Neuronal stem cell (in vitro differentiated cells): Measurements from ENCODE around the gene CDH12.

Source experiments
- DNase-seq: peaks from one replicate; pipeline ENCODE4 v3.0.0-alpha.2; 2013; ENCODE audit warnings: low spot score
- H2AFZ ChIP-seq: one replicate; pipeline ENCODE4 v1.6.1; 2013; ENCODE audit warnings: mild to moderate bottlenecking, low read length, inconsistent platforms
- H2AK5ac ChIP-seq: 2 replicates; pipeline ENCODE4 v1.6.1; 2013; ENCODE audit warnings: low read depth, mild to moderate bottlenecking, inconsistent platforms, low read length, moderate library complexity, mixed read lengths
- H2BK120ac ChIP-seq: 2 replicates; pipeline ENCODE4 v1.6.1; 2013; ENCODE audit warnings: low read depth, mild to moderate bottlenecking, inconsistent platforms, low read length, moderate library complexity, mixed read lengths
- H2BK12ac ChIP-seq: one replicate; pipeline ENCODE4 v1.6.1; 2013; ENCODE audit warnings: low read length, inconsistent platforms
- H2BK15ac ChIP-seq: 2 replicates; pipeline ENCODE4 v1.6.1; 2013; ENCODE audit warnings: mild to moderate bottlenecking, low read length, inconsistent platforms, mixed read lengths
- H2BK5ac ChIP-seq: one replicate; pipeline ENCODE4 v1.6.1; 2013; ENCODE audit warnings: inconsistent platforms, mild to moderate bottlenecking, low read length, moderate library complexity
- H3K14ac ChIP-seq: one replicate; pipeline ENCODE4 v1.6.1; 2013; ENCODE audit warnings: low read length, inconsistent platforms
- H3K18ac ChIP-seq: 2 replicates; pipeline ENCODE4 v1.6.1; 2013; ENCODE audit warnings: low read length, inconsistent platforms
- H3K23ac ChIP-seq: 2 replicates; pipeline ENCODE4 v1.6.1; 2013; ENCODE audit warnings: low read depth, mild to moderate bottlenecking, mixed read lengths, low read length, inconsistent platforms; ENCODE audit not compliant: poor library complexity
- H3K27ac ChIP-seq: replicated peaks from 3 replicates; pipeline ENCODE4 v1.5.1; 2013; ENCODE audit warnings: low read length, inconsistent platforms
- H3K27me3 ChIP-seq, 3 experiments: 2 replicates each; pipeline ENCODE4 v1.6.1; 2013; ENCODE audit warnings: low read length in 3 of 3, mild to moderate bottlenecking in 2 of 3, inconsistent platforms in 1 of 3, low read depth in 1 of 3, mixed read lengths in 1 of 3, moderate library complexity in 1 of 3; ENCODE audit not compliant: control insufficient read depth in 3 of 3, insufficient read depth in 3 of 3
- H3K36me3 ChIP-seq, 2 donors: replicated peaks in 1 of 2; 2 replicates each; pipeline ENCODE4 v1.6.1; 2013; ENCODE audit warnings: low read length in 2 of 2; ENCODE audit not compliant: control insufficient read depth in 2 of 2, insufficient read depth in 2 of 2
- H3K4ac ChIP-seq: 2 replicates; pipeline ENCODE4 v1.6.1; 2013; ENCODE audit warnings: inconsistent platforms, mild to moderate bottlenecking, low read length, moderate library complexity
- H3K4me1 ChIP-seq, 2 donors: 1 replicate in 1 of 2; 2 replicates in 1 of 2; pipeline ENCODE4 v1.6.1; 2013; ENCODE audit warnings: low read length in 2 of 2, low read depth in 1 of 2; ENCODE audit not compliant: control insufficient read depth in 2 of 2, insufficient read depth in 1 of 2
- H3K4me2 ChIP-seq: one replicate; pipeline ENCODE4 v1.6.1; 2013; ENCODE audit warnings: mild to moderate bottlenecking, low read length, inconsistent platforms; ENCODE audit not compliant: insufficient read depth, poor library complexity, severe bottlenecking
- H3K4me3 ChIP-seq, 2 donors: 2 replicates each; pipeline ENCODE4 v1.5.1; 2013; ENCODE audit warnings: low read length in 2 of 2, mild to moderate bottlenecking in 2 of 2, inconsistent platforms in 1 of 2, moderate library complexity in 1 of 2
- H3K79me1 ChIP-seq: one replicate; pipeline ENCODE4 v1.6.1; 2013; ENCODE audit warnings: low read depth, mild to moderate bottlenecking, inconsistent platforms, low read length, moderate library complexity
- H3K9ac ChIP-seq: one replicate; pipeline ENCODE4 v1.6.1; 2013; ENCODE audit warnings: mild to moderate bottlenecking, low read depth, low read length, inconsistent platforms; ENCODE audit not compliant: poor library complexity
- H3K9me3 ChIP-seq, 2 donors: replicated peaks in 1 of 2; 2 replicates each; pipeline versions ENCODE3 to v1.6.1; 2013; ENCODE audit warnings: low read length in 2 of 2, mild to moderate bottlenecking in 2 of 2, inconsistent platforms in 1 of 2, low read depth in 1 of 2, mixed read lengths in 1 of 2, moderate library complexity in 1 of 2; ENCODE audit not compliant: control insufficient read depth in 2 of 2, insufficient read depth in 1 of 2
- H4K8ac ChIP-seq: one replicate; pipeline ENCODE4 v1.6.1; 2013; ENCODE audit warnings: low read depth, mild to moderate bottlenecking, inconsistent platforms, low read length, moderate library complexity
- H4K91ac ChIP-seq: one replicate; pipeline ENCODE4 v1.6.1; 2013; ENCODE audit warnings: low read length, low read depth, mild to moderate bottlenecking, inconsistent platforms; ENCODE audit not compliant: poor library complexity
- WGBS, 2 donors: extraction: QIAGEN DNeasy Blood & Tissue Kit; methylation state at CpG; one replicate each; pipeline ENCODE4 v1.1.7; 2013; ENCODE audit warnings: missing lambda C conversion rate in 2 of 2, mixed read lengths in 1 of 2; ENCODE audit not compliant: insufficient read length in 2 of 2, insufficient replicate concordance in 1 of 2; ENCODE audit errors: extremely low coverage in 2 of 2; 5-methylcytosine and 5-hydroxymethylcytosine counted together

CDH12 gene

DNA sequence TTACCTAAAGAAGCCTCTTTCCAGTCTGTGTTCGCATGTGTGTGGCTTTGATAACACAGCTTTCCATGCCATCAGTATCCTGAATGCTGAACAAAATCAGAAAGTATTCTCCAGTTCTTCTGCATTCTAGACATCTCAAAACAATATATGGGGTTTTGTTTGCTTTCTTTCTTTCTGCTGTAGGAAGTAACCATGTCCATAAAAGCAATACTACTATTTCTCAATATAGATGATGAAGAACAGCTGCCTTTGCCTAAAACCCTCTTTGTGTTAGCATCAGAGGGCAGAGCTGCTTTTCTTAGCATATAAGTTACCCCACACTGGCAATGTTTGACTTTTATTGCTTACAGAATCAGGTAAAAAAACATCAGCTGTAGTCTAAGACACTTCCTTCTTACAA lies 963.6 kb downstream of the CDH12 start:
- Histone ChIP-seq H4K8ac (no peak overlapping the region), H3K9me3 (no peaks in the 10 kb centered on the region), H2BK120ac (no peak overlapping the region), H3K4me2 (no peak overlapping the region), H2BK5ac (no peak overlapping the region), H3K36me3 (no peaks in the 10 kb centered on the region), H3K4me3 (no peak overlapping the region), H3K27me3 (no peaks in the 10 kb centered on the region), H3K23ac (no peak overlapping the region), H4K91ac (no peak overlapping the region), H3K14ac (no peak overlapping the region), H3K4ac (no peak overlapping the region), H3K79me1 (no peaks in the 10 kb centered on the region), H2AK5ac (no peak overlapping the region), H3K4me1 (no peaks in the 10 kb centered on the region), H3K9ac (no peak overlapping the region), H2AFZ (no peak overlapping the region), H2BK15ac (no peak overlapping the region), H2BK12ac (no peak overlapping the region), H3K18ac (no peak overlapping the region), H3K27ac (no peak overlapping the region)
- no CpG with 5 or more reads among the region's 1 CpG for WGBS, 2 donors
- DNase-seq, result no peak

DNA sequence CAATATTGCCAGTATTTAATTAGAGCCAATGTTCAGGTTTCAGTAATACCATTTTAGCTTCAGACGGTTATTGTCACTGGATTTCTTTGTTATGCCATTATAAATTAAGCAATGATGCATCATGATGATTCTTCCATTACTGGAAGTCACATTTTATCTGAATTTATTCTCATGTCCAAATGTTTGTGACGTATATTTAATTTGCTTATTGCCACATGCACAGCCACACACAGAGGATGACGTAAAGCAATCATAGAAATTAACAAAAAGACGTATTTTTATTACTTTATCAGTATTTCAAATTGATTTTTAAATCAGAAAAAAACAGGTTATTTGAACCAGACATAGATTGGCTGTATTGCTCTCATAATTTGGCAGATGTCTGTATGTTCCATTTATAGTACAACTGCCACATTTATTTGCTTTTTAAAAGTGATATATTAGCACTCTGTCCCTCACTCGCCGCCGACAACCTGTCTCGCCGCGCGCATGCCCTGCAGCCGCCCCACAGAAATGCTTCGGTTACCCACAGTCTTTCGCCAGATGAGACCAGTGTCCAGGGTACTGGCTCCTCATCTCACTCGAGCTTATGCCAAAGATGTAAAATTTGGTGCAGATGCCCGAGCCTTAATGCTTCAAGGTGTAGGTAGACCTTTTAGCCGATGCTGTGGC lies 970.9 kb downstream of the CDH12 start:
- Histone ChIP-seq H2AK5ac (no peak overlapping the region), H3K27ac (no peak overlapping the region), H3K23ac (no peak overlapping the region), H3K18ac (no peak overlapping the region), H3K14ac (no peak overlapping the region), H3K4ac (no peak overlapping the region), H2BK120ac (no peak overlapping the region), H2AFZ (no peak overlapping the region), H2BK15ac (no peak overlapping the region), H3K4me2 (no peak overlapping the region), H2BK12ac (no peak overlapping the region), H3K9ac (no peak overlapping the region), H3K4me1 (no peaks in the 10 kb centered on the region), H2BK5ac (no peak overlapping the region), H4K91ac (no peak overlapping the region), H4K8ac (no peak overlapping the region), H3K36me3 (no peaks in the 10 kb centered on the region), H3K9me3 (no peaks in the 10 kb centered on the region), H3K4me3 (no peak overlapping the region), H3K79me1 (no peaks in the 10 kb centered on the region), H3K27me3 (no peaks in the 10 kb centered on the region)
- no peak for DNase-seq
- no CpG with 5 or more reads among the region's 17 CpGs for WGBS, 2 donors

DNA sequence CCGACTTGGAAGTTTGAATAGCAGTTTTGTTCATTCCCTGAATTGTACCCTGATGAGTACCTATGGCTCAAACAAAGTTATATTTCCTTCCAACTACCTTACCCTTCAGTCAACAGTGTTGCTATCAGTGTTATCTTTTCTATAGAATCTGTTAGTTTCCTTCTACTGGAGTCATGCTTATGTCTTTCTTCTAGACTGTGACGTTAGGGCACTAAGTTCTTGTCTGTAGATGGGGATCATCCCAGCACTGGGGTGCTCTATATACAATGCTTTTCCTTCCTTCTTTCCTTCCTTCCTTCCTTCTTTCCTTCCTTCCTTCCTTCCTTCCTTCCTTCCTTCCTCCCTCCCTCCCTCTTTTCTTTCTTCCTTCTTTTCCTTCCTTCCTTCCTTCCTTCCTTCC lies 973.0 kb downstream of the CDH12 start:
- Histone ChIP-seq H3K4ac (no peak overlapping the region), H2AK5ac (no peak overlapping the region), H3K14ac (no peak overlapping the region), H3K27me3 (no peaks in the 10 kb centered on the region), H4K8ac (no peak overlapping the region), H3K27ac (no peak overlapping the region), H2BK5ac (no peak overlapping the region), H3K4me3 (no peak overlapping the region), H4K91ac (no peak overlapping the region), H2BK15ac (no peak overlapping the region), H3K79me1 (no peaks in the 10 kb centered on the region), H3K9me3 (no peaks in the 10 kb centered on the region), H3K36me3 (no peaks in the 10 kb centered on the region), H3K4me2 (no peak overlapping the region), H3K4me1 (no peaks in the 10 kb centered on the region), H2BK12ac (no peak overlapping the region), H3K23ac (no peak overlapping the region), H2AFZ (no peak overlapping the region), H3K9ac (no peak overlapping the region), H2BK120ac (no peak overlapping the region), H3K18ac (no peak overlapping the region)
- no CpG with 5 or more reads among the region's 2 CpGs for whole genome bisulfite sequencing, 2 donors
- no peak for DNase-seq

DNA sequence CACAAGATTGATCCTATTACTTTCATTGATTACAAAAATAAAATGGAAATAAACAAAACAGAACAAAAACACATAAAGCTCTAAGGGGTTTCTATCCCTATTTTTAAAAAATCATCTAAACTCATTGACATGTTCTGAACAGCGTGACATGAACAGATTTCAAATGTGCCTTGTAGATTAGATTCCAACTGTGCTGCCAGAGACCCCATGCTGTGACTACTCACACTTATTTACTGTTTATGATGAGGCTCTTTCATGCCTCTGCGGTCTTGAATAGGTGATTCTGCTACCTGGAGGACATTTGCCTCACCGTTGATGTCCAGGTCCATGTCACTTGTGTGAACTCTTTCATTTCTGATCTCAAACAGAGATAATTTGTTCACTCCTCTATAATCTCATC lies 990.2 kb downstream of the CDH12 start:
- H3K9me3 ChIP-seq, result no peaks in the 10 kb centered on the region
- no peak overlapping the region for H3K4me2 ChIP-seq
- no peak overlapping the region for H2BK120ac ChIP-seq
- no peaks in the 10 kb centered on the region for H3K27me3 ChIP-seq
- H3K9ac ChIP-seq, result no peak overlapping the region
- no peak overlapping the region for H4K91ac ChIP-seq
- H2BK5ac ChIP-seq, result no peak overlapping the region
- no peak for DNase-seq
- WGBS, 2 donors, result no CpG with 5 or more reads among the region's 3 CpGs
- H3K4me1 ChIP-seq, result no peaks in the 10 kb centered on the region
- H3K4ac ChIP-seq, result no peak overlapping the region
- H3K36me3 ChIP-seq, result no peaks in the 10 kb centered on the region
- H3K23ac ChIP-seq, result no peak overlapping the region
- H3K79me1 ChIP-seq, result no peaks in the 10 kb centered on the region
- no peak overlapping the region for H2BK15ac ChIP-seq
- no peak overlapping the region for H3K27ac ChIP-seq
- no peak overlapping the region for H2BK12ac ChIP-seq
- no peak overlapping the region for H3K14ac ChIP-seq
- H4K8ac ChIP-seq, result no peak overlapping the region
- H3K4me3 ChIP-seq, result no peak overlapping the region
- H2AFZ ChIP-seq, result no peak overlapping the region
- no peak overlapping the region for H2AK5ac ChIP-seq
- no peak overlapping the region for H3K18ac ChIP-seq
